OCI-LY7 (cell line): ENCODE results near the gene VASH1.

Source experiments
- CTCF ChIP-seq: fragments of 200-600 bp; sonication (generic); conservative IDR thresholded peaks from 2 replicates; pipeline ENCODE4 v1.5.1; 2014; ENCODE audit warnings: mild to moderate bottlenecking, antibody characterized with exemption, low read length, moderate library complexity, mixed read lengths
- EZH2phosphoT487 ChIP-seq: fragments of 200-600 bp; sonication (generic); IDR thresholded peaks from 2 replicates; pipeline ENCODE4 v1.6.1; 2018; ENCODE audit warnings: low read depth, borderline replicate concordance, mild to moderate bottlenecking, mixed run types, antibody characterized with exemption, low read length, moderate library complexity, mixed read lengths

GRCh38 chr14:76769636-76770292 is 8.5 kb downstream of the VASH1 start:
- no peak for TF ChIP-seq CTCF
- TF ChIP-seq EZH2phosphoT487 = no peak
